ENCODE measurements around the gene RAB19.

- TF ChIP-seq CTCF (conservative IDR thresholded peaks at IDR 0.05 in 1 of 2, IDR thresholded peaks at IDR 0.05 in 1 of 2; ENCODE audit: extremely low read depth in 1 of 2, insufficient read depth in 1 of 2, low read depth in 1 of 2, low read length in 2 of 2) (no peak), EZH2 (IDR thresholded peaks at IDR 0.05; ENCODE audit: borderline replicate concordance, low read length) (no peak)
These were observed 29.5 kb downstream of the RAB19 start for GRCh38 chr7:140433396-140433795.
